Measurements from ENCODE around the gene RAD51B.

GRCh38 chr14:68634332-68634731 is 814.8 kb downstream of the RAD51B start:
- TF ChIP-seq, protein P1, sequence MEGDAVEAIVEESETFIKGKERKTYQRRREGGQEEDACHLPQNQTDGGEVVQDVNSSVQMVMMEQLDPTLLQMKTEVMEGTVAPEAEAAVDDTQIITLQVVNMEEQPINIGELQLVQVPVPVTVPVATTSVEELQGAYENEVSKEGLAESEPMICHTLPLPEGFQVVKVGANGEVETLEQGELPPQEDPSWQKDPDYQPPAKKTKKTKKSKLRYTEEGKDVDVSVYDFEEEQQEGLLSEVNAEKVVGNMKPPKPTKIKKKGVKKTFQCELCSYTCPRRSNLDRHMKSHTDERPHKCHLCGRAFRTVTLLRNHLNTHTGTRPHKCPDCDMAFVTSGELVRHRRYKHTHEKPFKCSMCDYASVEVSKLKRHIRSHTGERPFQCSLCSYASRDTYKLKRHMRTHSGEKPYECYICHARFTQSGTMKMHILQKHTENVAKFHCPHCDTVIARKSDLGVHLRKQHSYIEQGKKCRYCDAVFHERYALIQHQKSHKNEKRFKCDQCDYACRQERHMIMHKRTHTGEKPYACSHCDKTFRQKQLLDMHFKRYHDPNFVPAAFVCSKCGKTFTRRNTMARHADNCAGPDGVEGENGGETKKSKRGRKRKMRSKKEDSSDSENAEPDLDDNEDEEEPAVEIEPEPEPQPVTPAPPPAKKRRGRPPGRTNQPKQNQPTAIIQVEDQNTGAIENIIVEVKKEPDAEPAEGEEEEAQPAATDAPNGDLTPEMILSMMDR (IDR thresholded peaks at IDR 0.05; ENCODE audit: poor library complexity): no peak
- TF ChIP-seq EZH2phosphoT487 (IDR thresholded peaks at IDR 0.05; ENCODE audit: low read depth, severe bottlenecking, unreplicated experiment): no peak

Data from hepatocyte (in vitro differentiated cells).